ENCODE results near the gene SLC9B1.
"Not testable (repeated sequence)": the region's sequence is repeated elsewhere in the genome, so short reads cannot be mapped to it uniquely, and the experiment has no call there.

Gene SLC9B1

GRCh38 chr4:102883278-102883677 lies 136.2 kb downstream of the SLC9B1 start:
- TF ChIP-seq CTCF (IDR thresholded peaks at IDR 0.05; ENCODE audit: low read depth, low read length): no peak
- Histone ChIP-seq H3K36me3 (peaks cover 4% of the 10 kb centered on the region; the same call in 1 of the 2 replicates), H3K4me3 (ENCODE audit: low read depth, low read length) (no peak overlapping the region), H3K4me1 (no peaks in the 10 kb centered on the region), H3K27me3 (no peaks in the 10 kb centered on the region), H3K9me3 (no peaks in the 10 kb centered on the region)
- DNase-seq: no peak

GRCh38 chr4:102881343-102881742 lies 138.2 kb downstream of the SLC9B1 start:
- Histone ChIP-seq H3K4me3 (ENCODE audit: low read depth, low read length) (no peak overlapping the region), H3K4me1 (no peaks in the 10 kb centered on the region), H3K9me3 (0 out of 2 replicates have a peak, but pooled peaks cover 5% of the 10 kb centered on the region), H3K36me3 (peaks cover 11% of the 10 kb centered on the region), H3K27me3 (no peaks in the 10 kb centered on the region)
- no peak for TF ChIP-seq CTCF (IDR thresholded peaks at IDR 0.05; ENCODE audit: low read depth, low read length)
- DNase-seq: no peak

DNA sequence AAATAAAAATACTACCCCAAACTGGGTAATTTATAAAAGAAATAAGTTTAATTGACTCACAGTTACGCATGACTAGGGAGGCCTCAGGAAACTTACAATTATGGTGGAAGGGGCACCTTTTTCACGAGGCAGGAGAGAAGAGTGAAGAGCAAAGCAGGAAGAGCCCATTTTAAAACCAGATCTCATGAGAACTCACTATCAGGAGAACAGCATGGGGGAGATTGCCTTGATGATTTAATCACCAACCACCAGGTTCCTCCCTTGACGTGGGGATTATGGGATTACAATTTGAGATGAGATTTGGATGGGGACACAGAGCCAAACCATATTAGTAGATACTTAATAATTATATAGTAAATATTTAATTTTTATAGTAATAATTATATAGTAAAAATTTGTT lies 140.6 kb downstream of the SLC9B1 start:
- H3K36me3 ChIP-seq: peaks cover 29% of the 10 kb centered on the region
- no peaks in the 10 kb centered on the region for H3K27me3 ChIP-seq
- DNase-seq: no peak
- no peak for TF ChIP-seq CTCF (IDR thresholded peaks at IDR 0.05; ENCODE audit: low read depth, low read length)
- H3K4me3 ChIP-seq (ENCODE audit: low read depth, low read length): no peak overlapping the region
- 0 out of 2 replicates have a peak, but pooled peaks cover 5% of the 10 kb centered on the region for H3K9me3 ChIP-seq
- no peaks in the 10 kb centered on the region for H3K4me1 ChIP-seq

GRCh38 chr4:102878349-102878748 lies 141.2 kb downstream of the SLC9B1 start:
- DNase-seq; H3K9me3 ChIP-seq; H3K27me3 ChIP-seq; H3K4me1 ChIP-seq; H3K4me3 ChIP-seq (ENCODE audit: low read depth, low read length): not testable (repeated sequence)
- peaks cover 29% of the 10 kb centered on the region for H3K36me3 ChIP-seq

DNA sequence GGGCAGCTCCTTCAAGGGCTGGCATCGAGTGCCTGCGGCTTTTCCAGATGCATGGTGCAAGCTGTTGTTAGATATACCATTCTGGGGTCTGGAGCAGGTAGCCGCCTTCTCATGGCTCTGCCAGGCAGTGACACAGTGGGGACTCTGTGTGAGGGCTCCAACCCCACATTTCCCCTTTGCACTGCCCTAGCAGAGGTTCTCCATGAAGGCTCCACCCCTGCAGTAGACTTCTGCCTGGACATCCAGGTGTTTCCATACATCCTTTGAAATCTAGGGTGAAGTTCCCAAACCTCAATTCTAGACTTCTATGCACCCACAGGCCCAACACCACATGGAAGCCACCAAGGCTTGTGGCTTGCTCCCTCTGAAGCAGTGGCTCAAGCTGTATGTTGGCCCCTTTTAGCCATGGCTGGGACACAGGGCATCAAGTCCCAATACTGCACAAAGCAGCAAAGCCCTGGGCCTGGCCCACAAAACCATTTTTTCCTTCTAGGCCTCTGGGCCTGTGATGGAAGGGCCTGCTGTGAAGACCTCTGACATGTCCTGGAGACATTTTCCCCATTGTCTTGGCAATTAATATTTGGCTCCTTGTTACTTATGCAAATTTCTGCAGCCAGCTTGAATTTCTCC lies 141.9 kb downstream of the SLC9B1 start:
- not testable (repeated sequence) for H3K4me1 ChIP-seq; H3K27me3 ChIP-seq; DNase-seq; H3K9me3 ChIP-seq; H3K4me3 ChIP-seq (ENCODE audit: low read depth, low read length)
- peaks cover 29% of the 10 kb centered on the region for H3K36me3 ChIP-seq

- DNase-seq: no peak
- 0 out of 2 replicates have a peak, but pooled peaks cover 3% of the 10 kb centered on the region for H3K4me1 ChIP-seq
Observed at GRCh38 chr4:102871772-102872171, 147.7 kb downstream of the SLC9B1 start.

More at GRCh38 chr4:102871772-102872171, 147.7 kb downstream of the SLC9B1 start:
- peaks cover 19% of the 10 kb centered on the region for H3K36me3 ChIP-seq
- H3K9me3 ChIP-seq: no peaks in the 10 kb centered on the region
- no peaks in the 10 kb centered on the region for H3K27me3 ChIP-seq
- no peak for TF ChIP-seq CTCF (IDR thresholded peaks at IDR 0.05; ENCODE audit: low read depth, low read length)
- no peak overlapping the region for H3K4me3 ChIP-seq (ENCODE audit: low read depth, low read length)

All from BE2C (cell line).